Epithelial cell of proximal tubule (primary cell): Measurements from ENCODE around the gene PTPRD. TPM values are rescaled to one million over a fixed set of nuclear protein-coding genes. Genes with fewer than 3 reads are reported as not detected.

ENCODE experiments used
- DNase-seq: peaks from one replicate; pipeline ENCODE4 v3.0.0-alpha.2; 2011; ENCODE audit warnings: low read depth
- H3K4me3 ChIP-seq: 2 replicates; pipeline ENCODE4 v1.5.1; 2011; ENCODE audit warnings: low read depth, mild to moderate bottlenecking, low read length
- total RNA-seq: library from RNA; depleted of rRNA; stranded (reverse); fragments of >200 nt; gene quantifications from 2 replicates; pipeline ENCODE4 v1.2.3, GENCODE V29; 2015
- TF ChIP-seq, protein P1 (sequence below): conservative IDR thresholded peaks from 2 replicates; pipeline ENCODE4 v1.5.1; 2012; ENCODE audit warnings: low read depth, mild to moderate bottlenecking, low read length

The PTPRD gene
- total RNA-seq, 1 donor from 2014 or later: 3.2 TPM

GRCh38 chr9:10062629-10063395 lies 550.0 kb downstream of the PTPRD start:
- DNase-seq: peak; percentile 35
- TF ChIP-seq, protein P1, sequence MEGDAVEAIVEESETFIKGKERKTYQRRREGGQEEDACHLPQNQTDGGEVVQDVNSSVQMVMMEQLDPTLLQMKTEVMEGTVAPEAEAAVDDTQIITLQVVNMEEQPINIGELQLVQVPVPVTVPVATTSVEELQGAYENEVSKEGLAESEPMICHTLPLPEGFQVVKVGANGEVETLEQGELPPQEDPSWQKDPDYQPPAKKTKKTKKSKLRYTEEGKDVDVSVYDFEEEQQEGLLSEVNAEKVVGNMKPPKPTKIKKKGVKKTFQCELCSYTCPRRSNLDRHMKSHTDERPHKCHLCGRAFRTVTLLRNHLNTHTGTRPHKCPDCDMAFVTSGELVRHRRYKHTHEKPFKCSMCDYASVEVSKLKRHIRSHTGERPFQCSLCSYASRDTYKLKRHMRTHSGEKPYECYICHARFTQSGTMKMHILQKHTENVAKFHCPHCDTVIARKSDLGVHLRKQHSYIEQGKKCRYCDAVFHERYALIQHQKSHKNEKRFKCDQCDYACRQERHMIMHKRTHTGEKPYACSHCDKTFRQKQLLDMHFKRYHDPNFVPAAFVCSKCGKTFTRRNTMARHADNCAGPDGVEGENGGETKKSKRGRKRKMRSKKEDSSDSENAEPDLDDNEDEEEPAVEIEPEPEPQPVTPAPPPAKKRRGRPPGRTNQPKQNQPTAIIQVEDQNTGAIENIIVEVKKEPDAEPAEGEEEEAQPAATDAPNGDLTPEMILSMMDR: no peak
- H3K4me3 ChIP-seq: no peak overlapping the region

GRCh38 chr9:10059044-10059443 lies 553.8 kb downstream of the PTPRD start:
- DNase-seq: no peak
- TF ChIP-seq, protein P1: no peak
- H3K4me3 ChIP-seq: no peak overlapping the region

DNA sequence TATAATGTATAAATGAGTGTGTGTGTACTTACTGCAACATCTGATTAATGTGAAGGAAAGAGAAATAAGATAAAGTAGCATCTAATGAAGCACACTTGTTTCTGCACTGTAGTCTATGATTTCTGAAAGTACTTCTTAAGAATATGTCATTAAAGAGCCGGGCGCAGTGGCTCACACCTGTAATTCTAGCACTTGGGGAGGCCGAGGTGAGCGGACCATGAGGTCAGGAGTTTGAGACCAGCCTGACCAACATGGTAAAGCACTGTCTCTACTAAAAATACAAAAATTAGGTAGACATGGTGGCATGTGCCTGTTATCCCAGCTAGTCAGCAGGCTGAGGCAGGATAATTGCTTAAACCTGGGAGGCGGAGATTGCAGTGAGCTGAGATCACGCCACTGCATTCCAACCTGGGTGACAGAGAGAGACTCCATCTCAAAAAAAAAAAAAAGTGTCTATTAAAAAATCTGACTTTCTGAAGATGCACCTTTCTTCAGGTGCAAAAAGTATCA lies 556.9 kb downstream of the PTPRD start:
- TF ChIP-seq, protein P1: no peak
- DNase-seq: no peak
- H3K4me3 ChIP-seq: no peak overlapping the region

DNA sequence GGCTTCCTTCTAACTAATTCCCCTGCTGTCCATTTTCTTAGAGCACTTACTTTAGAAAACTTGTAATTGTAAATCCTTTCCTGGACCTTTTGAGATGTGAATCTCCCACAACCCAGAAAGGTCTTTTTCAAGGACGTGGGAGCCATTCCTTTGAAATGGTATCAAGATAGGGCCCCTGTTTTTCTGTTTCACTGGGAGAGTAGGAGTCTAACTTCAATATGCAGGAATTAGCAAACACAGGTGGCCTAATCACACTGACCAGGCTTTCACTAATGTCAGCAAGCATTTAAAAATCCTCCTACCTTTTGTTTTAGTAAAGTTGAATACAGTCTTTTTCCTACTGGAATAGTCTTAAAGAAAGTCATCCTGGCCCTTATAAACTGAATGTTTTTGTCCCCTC lies 558.3 kb downstream of the PTPRD start:
- DNase-seq: no peak

GRCh38 chr9:10052916-10053315 lies 559.9 kb downstream of the PTPRD start:
- DNase-seq: no peak
- no peak overlapping the region for H3K4me3 ChIP-seq
- TF ChIP-seq, protein P1: no peak

More for the DNA sequence above, 558.3 kb downstream of the PTPRD start:
- no peak overlapping the region for H3K4me3 ChIP-seq
- TF ChIP-seq, protein P1: no peak

GRCh38 chr9:10052181-10052580 lies 560.6 kb downstream of the PTPRD start:
- TF ChIP-seq, protein P1: no peak

DNA sequence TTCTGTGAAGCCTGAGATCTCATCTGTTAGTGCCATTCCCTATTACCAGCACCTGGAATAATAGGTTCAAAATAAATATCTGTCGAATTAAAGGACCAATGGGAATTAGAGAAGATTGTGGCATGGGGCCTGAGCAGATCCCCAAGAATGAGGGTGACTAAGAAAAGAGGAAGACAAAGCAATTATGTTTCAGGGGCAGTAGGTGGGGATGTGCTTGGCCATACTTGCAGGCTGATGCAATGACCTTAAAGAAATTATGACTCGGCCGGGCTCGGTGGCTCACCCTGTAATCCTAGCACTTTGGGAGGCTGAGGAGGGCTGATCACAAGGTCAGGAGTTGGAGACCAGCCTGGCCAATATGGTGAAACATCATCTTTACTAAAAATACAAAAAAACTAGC lies 562.8 kb downstream of the PTPRD start:
- DNase-seq: no peak
- H3K4me3 ChIP-seq: no peak overlapping the region
- TF ChIP-seq, protein P1: no peak

More at GRCh38 chr9:10052181-10052580, 560.6 kb downstream of the PTPRD start:
- no peak overlapping the region for H3K4me3 ChIP-seq
- no peak for DNase-seq
